NCI-H2196 (cell line): ENCODE results near the gene TRABD2B.
A peak's percentile ranks its signal among the peaks of the same experiment; 100 is the strongest.

Source experiments
- DNase-seq: peaks from one replicate; lab custom pipeline; 2025; ENCODE audit not compliant: unreplicated experiment; lab: John Stamatoyannopoulos, UW

The TRABD2B gene

DNA sequence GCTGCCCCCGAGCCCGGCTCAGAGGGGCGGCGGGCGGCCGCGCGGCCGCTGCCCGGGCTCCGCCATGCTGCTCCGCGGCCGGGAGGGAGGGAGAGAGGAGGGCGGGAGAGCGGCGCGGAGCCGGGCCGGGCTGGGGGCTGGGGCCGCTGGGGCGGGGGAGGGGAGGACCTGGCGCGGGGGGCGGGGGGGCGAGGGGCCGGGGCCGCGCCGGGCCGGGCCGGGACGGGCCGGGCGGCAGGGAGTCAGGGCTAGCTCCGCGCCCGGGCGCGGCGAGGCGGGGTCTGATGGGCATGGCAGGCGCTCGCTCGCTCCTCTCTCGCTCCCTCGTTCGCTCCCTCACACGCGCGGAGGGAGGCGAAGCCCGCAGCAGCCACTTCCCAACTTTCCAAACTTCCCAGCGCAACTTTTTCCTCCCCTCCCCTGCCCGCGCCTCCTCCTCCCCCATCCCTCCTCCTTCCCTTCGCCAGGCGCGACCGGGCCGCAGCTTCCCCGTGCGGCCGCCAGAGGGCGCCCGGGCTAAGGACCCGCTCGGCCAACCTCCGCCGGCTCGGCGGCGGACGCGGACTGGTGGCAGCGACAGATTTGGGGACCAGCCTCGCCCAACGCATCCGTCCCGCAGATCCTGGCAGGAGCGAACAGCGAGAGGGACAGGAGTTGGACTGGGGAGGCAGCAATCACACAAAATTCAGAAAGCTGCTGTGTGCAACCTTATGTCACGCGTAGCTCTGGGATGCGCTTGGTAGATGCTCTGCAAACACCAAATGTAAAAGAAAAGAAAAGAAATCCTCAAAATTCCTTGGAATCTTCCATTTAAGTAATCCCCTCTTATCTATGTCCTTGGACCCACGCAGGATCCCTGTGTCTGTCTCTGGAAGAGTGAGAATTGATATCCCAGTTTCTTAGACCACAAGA lies at the start of gene TRABD2B:
TRABD2B (minus strand) TSS at position 97 of the 912 bp plus-strand sequence.
- peak; percentile 81 for DNase-seq

DNA sequence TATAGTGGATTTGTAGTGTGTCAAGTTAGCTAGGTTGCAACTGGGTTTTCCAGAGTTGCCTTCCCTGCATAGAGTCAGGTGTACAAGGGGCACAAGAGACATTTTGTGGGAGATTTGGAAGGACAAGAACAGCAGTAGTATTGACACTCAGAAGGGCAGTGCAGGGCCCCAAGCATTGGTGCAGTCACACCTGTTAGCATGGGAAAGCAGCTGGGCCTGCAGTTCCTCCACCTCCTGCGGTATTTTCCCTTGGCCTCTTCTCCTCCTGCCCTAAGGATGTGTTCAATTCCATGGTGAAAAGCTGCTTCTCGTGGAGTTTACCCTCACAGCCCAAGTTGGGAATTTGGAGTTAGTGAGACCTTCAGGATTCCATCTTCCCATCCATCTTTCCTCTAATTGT lies 47.1 kb upstream of the TRABD2B start:
- no peak for DNase-seq

DNA sequence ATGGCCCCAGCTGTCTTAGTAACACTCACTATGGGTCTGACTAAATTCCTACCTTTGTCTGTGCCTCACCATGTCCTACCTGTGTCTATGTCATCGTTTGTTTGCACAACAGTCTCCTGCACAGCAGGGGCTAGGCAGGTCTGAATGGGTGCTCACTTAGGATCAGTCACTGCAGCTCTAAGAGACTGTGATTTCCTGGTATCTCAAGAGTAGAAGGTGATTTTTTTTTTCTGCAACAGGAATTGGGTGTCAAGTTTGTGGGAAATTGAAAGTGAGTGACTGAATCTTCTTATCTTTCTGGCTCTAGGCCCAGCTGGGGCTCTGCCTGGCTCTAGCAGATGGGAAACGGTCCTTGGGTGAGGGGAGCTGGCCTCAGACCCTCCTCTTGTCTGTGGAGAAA lies 46.4 kb upstream of the TRABD2B start:
- DNase-seq, result peak; percentile 48

DNA sequence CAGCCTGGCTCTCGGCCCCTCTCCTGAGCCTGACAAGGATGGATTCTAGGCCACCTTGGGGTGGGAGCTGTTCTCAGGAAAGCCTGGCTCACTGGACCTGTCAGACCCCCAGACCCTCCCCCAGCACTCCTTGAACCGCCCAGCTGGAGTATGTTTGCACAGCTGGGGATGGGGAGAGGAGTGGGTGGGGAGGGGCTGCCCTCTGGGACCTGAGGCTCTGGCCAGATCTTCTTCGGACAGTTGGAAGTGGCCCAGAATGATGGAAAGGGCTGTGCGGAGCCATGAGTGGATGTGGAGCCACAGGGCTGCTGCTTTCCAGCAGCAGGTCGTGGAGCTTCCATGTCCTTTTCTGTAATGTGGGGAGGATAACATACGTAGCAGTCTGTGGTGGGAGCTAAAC lies 43.0 kb upstream of the TRABD2B start:
- DNase-seq, result no peak

DNA sequence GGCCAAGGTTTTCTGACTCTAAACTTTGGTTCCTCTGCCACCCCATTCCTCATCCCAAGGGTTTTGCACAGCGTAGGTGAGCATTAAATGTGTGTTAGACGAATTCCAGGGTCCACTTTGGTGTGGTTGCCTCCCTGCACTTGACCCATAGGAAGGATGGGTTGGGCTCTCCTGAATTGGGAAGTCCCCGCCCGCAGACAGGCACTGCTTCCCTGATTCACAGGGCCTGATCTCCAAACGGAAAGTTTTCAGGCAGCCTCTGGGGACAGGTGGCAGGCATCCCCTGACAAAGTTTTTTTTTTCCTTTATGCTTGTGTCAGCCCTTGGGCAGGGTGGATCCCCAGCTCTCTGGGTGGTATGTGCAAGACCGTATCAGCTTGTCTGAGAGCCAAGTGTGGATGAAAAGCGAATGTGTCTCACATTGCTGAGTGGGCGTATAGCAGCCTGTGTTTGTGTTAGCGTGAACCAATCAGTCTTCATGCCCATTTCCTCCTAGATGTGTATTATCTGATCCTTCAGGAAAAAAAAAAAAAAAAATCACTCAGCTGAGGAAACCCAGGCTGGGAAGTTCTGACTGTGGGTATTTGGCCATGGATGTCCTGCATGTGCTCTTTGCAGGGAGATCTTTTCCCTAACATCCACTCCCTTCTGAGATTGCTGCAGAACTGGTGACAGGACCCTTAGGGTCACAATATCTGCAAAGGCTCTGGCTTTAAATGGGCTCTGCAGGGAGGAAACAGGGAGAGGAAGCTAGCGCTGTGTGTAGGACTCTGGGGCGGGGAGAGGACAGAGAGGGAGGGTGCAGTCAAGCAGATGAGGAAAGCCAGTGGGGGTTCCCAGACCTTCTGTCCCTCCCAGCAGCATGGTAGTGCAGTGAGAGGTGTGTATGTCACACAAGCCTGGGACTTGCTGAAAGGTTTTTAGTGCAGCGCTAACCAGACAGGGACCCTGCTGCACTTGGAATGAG lies 42.2 kb upstream of the TRABD2B start:
- no peak for DNase-seq

DNA sequence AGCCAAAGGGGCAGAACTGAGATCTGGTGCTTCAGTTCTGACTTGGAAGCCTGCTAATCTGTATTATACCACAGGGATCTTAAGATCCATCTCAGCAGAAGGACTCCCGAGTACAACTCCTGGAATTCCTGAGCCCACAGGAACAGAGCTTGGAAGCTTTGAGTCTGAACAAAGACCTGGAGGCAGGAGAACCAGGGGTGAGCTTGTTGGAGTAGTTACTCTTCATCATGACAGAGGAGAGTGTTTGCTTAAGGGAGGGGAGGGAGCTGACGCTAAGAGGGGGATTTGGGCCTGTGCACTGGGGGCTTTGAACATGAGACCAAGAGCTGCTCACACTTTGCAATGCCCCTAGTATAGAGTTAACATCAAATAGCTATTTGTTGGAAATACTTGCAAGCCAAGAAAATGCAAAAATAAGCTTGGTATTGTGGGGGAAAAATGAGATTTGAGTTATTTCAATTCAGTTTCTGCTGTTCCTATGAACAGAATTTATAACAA lies 41.1 kb upstream of the TRABD2B start:
- no peak for DNase-seq

DNA sequence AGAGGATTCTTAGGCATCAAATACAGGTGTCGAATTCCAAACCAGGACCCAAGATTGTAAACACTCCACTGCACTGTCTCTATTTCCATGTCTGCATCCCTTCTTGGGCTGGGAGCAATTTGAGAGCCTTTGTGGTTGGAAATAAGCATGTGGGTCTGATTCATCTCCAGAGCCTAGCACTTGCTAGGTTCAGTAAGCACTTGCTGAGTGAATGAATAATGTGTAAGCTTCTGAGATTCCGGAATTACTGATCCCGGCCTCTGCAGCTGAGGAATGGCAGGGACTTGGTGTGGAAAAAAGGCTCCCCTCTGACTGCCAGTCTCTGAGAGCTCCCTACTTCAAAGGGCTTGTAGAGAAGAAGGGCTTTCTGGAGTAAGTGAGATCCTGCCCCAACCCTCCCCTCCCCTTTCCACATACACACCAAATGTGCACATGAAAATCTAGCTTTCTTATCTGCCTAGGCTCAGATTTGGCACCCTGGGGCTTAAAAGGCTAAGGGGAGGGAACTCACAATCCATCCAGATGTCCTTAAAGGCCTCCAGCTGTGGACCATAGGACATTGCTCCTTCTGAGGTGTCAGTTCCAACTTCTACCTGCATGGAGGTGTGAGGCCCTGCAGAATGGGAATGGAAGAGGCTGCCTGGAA lies 39.6 kb upstream of the TRABD2B start:
- no peak for DNase-seq

DNA sequence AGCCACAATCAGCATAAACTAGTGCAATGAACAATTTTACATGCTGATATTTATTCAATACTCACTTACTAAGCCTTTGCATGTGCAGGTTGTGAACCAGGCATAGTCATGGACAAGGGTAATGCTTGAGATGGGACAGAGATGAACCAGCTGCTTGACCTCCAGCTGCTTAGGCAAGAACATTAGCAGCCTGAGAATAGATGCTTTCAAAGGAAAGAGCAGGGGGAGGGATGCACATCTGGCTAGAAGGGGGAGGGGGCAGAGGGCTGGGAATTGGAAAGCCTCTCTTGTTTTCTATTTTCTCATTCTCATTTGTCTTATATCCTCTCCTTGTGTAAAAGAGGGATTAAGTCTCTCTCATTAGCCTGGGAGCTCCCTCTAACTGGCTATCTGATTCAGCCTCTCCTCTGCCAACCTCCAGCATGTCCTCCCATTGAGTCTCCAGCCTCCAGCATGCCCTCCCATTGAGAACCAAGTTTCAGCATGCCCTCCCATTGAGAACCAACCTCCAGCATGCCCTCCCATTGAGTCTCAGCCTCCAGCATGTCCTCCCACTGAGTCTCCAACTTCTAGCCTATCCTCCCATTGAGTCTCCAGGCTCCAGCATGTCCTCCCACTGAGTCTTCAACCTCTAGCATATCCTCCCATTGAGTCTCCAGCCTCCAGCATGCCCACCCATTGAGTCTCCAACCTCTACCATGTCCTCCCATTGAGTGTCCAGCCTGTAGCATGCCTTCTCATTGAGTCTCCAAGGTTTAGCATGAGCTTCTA lies 38.4 kb upstream of the TRABD2B start:
- DNase-seq, result no peak

DNA sequence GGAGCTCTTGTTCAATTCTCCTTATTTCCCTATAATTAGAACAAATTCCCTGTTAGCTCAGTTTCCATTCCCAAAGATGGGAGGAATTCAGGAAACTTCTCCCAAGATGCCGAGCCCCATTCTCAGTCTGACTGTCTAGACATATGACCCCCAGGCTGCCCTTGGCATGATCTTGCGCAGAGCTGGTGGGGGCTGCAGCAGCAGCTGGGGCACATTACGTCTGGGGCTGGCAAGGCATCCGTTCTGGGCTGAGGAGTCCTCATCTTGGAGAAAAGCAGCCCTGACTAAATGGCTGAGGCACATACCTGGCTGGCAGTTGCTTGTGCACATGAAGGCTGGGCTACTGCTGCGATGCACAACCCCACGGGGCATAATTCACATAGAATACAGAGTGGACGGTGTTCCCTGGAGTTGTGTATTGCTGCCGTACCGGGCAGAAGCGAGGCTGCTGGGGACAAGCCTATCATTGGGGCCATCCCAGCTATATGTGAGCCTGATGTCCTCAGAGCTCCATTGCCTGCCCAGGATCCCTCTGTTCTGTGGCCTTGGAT lies 36.4 kb upstream of the TRABD2B start:
- DNase-seq, result no peak

DNA sequence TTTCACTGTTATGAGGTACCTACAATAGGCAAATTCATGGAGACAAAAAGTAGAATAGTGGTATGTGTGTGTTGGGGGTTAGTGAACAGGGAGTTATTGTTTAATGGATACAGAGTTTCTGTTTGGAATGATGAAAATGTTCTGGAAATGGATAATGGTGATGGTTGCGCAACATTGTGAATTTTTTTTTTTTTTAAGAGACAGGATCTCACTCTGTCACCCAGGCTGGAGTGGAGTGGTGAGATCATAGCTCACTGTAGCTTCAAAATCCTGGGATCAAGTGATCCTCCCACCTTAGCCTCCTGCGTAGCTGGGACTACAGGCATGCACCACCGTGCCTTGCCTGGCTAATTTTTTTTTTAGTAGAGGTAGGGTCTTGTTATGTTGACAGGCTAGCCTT lies 34.5 kb upstream of the TRABD2B start:
- DNase-seq, result no peak

DNA sequence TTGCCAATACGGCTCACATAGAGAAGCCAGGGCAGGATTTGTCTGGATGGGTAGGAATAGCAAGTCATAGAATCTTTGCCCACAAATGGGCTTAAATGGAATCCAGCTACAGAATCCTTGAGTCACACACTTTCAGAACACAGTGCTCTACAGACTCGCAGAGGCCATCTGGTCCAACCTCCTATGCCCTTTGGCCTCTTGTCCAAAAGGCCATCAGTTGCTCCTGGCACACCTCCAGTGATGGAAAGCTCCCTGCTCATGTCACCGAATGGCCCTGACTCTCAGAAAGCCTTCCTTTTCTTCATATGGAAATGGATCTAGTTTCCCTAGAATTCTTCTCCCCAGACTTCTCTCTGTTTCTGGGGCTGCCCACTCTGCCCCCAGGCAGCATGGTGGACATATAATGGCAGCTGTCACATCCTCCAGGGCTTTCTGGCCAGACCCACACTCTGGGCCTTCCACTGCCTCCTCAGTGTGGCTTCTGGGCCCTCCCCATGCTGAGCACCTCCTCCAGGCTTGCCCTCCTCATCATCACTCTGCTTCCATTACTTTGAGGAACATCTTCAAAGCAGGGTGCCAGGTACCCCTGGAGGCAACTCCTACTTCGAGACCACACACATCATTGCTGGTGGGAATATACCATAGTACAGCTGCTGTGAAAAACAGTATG lies 33.6 kb upstream of the TRABD2B start:
- no peak for DNase-seq

DNA sequence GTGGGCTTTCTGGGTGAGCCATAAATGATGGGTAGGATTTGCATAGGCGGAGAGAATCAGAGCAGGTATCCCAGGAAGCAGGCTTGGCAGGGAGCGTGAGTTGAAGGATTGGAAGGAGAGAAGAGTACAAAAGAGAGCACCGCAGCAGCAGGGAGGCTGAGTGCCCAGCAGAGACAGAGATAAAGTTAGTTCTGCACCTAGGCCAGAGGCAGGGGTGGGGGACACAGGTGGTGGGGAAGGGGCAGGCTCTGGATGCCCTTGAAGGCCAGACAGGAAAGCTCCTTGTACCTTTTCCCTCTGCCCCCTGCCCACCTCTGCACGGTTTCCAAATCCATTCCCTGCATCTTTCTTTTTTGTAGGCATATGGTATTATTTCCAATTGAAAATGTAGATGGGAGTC lies 33.0 kb upstream of the TRABD2B start:
- no peak for DNase-seq

DNA sequence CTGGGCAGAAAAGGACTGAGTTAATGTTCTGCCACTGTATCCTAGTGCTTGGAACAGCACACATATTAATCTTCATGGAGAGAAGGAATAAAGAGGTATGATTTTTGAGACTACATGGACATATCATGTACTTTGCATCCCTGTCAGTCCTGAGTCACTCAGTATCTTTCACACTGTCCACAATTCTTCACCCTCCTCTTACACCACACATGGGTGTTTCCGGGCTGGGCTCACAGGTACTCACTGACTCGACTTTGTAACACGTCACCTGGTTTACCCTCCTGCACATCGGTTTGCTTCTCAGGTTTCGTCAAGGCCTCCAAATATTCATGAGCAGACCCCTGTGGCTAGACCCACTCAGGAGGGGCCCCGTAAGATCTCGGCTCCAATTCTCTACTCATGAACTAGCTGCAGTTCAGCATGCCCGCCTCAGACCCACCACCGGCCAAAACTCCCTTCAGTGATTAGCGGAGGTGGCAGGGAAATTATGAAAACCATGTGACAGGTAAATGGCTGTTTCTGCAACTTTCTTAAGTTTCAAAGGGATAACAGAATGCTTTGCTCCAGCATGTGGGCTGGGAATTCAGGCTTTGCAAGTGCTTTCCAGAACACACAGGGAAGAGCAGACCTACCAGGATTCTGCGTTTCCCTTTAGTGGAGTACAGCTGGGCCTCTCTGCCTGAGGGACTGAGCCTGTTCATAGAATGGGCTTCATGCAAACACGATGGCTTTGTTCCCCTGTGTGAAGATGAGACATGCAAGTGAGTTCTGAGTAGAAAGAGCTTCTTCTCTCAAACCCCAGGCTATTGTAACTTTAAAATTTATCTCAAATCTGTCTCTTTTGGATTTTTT lies 31.3 kb upstream of the TRABD2B start:
- DNase-seq, result no peak

DNA sequence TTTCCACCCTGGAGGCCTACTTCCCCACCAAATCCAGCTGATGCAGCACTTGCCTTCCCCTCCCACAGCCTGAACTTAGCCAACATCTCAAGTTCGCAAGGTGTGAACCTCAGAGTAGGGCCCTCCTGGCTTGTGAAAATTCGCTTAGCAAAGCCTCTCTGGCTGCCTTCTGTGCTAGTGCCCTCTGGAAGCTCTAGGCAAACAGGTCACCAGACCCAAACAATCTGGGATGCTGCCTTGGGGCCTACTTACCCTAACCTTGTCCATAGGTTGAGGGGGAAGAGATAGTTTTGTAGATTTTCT lies 30.3 kb upstream of the TRABD2B start:
- DNase-seq, result no peak

DNA sequence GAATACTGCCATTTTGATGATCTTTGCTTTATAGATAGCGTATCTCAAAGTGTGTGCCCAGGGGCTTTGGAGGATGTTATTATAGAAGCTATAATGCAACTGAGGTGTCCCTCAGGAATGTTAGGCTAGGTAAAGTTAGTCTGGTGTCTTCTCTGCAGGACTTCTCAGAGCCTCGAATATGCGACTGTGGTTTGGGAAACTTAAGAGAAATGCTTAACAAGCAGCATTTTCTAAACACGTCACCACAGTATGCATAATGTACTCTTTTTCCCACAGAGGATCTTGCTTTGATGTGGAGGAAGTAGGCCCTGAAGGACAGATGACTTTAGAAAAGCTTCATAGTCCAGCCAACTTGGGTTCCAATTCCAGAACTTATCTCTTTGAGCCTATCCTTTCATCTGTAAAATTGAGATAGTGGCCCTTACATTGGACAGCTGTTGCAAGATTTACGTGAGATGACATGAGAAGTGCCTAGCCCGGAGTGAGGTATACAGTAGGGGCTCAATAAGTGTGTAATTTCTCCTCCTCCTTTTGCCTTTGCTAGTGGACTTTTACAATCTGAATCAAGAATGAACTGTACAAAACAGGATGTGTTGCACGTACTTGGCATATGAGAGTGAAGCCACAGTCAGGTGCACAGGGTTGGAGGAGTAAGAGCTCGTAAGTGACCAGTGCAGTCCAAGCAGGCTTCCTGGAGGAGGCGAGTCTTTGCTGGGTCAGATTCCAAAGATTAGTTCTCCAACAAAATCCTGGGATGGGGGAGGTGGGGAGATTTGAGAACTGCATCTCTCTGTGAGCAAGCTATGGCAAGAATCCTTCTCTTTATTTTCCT lies 29.7 kb upstream of the TRABD2B start:
- DNase-seq, result no peak

DNA sequence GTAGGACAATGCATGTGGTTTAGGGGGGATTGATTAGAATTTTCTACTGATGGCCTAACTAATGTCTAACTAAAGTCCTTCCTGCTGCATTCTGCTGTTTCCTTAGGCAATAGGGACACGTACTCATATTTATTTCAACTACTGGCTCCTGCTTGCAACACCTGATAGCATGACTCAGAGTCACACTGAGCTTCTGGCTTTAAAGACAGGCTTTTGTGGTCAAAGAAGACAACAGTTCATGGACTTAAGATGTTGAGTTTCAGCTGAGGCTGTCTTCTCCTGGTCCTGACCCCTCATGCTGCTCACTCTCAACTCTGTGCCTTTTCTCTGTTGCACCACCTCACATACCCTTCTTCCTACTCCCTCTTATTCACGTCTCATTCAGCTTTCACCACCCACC lies 29.1 kb upstream of the TRABD2B start:
- DNase-seq, result no peak

DNA sequence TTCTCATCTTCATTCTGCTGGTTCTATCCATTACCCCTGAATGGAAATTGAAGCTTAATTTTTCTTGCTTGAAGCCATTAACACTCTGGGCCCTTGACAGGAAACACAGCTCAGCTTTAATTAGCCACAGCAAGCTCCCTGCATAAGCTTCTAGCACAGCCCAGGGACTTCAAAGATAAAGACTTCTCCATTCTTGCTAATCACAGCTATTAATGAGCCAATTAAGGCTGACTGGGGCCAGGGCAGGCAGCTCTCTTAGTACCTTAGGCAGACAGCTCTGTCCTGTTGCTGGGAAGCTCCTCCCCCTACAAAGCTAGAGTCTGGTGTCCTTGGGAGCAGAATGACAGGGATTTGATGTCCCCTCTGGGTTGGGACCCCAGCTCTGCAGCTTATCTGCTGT lies 27.9 kb upstream of the TRABD2B start:
- no peak for DNase-seq

DNA sequence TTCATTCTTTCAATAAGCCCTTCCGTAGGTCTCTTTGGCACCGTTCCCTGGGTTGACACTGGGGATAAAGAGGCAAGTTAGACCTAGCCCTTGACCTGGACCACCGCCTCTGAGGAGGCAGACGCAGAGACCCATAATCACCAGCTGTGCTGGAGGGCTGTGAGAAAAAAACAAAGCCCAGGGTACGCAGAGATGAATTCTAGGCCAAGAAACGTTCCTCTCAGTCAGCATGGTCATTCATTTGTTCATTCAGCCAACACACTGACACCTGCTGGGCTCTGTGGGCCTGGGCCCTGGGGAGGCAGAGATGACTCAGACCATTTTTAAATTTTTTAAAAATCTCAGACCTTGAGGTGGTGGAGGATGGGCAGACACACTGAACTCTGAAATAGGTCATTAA lies 26.3 kb upstream of the TRABD2B start:
- no peak for DNase-seq
